Measurements from ENCODE around the gene GOLGA5. TPM values are rescaled to one million over a fixed set of nuclear protein-coding genes. Genes with fewer than 3 reads are reported as not detected.

GOLGA5 gene
- total RNA-seq, 1 experiment from 2014 or later: 25.4 TPM

DNA sequence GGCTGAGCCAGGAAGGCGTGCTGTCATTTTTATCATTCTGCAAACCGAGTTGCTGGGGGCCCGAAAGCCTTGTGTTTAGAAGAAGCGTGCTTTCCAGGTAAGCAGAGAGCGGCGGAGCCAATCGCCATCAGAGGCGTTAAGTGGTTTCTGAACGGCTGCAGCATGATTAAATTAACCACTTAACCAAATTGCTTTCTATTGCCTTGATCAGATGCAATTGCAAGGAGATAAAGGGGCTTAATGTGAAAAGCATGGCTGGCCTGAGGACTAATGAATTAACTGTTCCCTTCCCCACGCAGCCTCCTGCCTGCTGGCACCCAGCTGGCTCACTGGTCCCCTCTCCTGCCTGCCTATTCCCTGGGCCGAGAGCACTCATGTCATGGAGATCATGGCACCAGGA, 92.2 kb downstream of the GOLGA5 start:
- no CpG with 5 or more reads among the region's 11 CpGs for WGBS (ENCODE audit: extremely low coverage, insufficient read length, low lambda C conversion rate)
- Histone ChIP-seq H2BK12ac (ENCODE audit: insufficient read length, low read depth, low read length) (no peak overlapping the region), H3K79me1 (ENCODE audit: insufficient read depth, low read depth, low read length, poor library complexity, severe bottlenecking) (no peaks in the 10 kb centered on the region), H2BK15ac (ENCODE audit: low read depth, low read length) (no peak overlapping the region), H2BK20ac (ENCODE audit: low read depth, low read length, poor library complexity, severe bottlenecking) (no peak overlapping the region), H4K8ac (replicated peaks; ENCODE audit: insufficient read length, low read depth, low read length) (no peak overlapping the region), H2BK5ac (ENCODE audit: insufficient read length, low read length) (no peak overlapping the region), H3K56ac (ENCODE audit: insufficient read length, low read depth, low read length) (no peak overlapping the region), H3K79me2 (ENCODE audit: insufficient read depth, low read length) (no peaks in the 10 kb centered on the region), H2AK5ac (ENCODE audit: insufficient read length, low read length) (no peak overlapping the region), H3K4ac (ENCODE audit: low read depth, low read length) (no peak overlapping the region), H2BK120ac (ENCODE audit: low read depth, low read length, poor library complexity, severe bottlenecking) (no peak overlapping the region), H3K27ac (ENCODE audit: insufficient read length, low read depth, low read length) (no peak overlapping the region), H3K23ac (ENCODE audit: insufficient read length, low read depth, low read length) (no peak overlapping the region), H3K9me3 (ENCODE audit: control insufficient read depth, low read depth, low read length) (no peaks in the 10 kb centered on the region), H3K23me2 (ENCODE audit: insufficient read length, low read depth, low read length, poor library complexity, severe bottlenecking) (no peaks in the 10 kb centered on the region), H3K4me2 (ENCODE audit: insufficient read depth, insufficient read length, low read length) (no peak overlapping the region), H2AFZ (ENCODE audit: low read length) (no peak overlapping the region), H4K20me1 (ENCODE audit: control insufficient read depth, insufficient read depth, insufficient read length) (no peaks in the 10 kb centered on the region), H3K14ac (ENCODE audit: insufficient read depth, low read length) (no peak overlapping the region; the same call in 1 of the 2 replicates), H3K4me1 (ENCODE audit: insufficient read depth, low read length) (no peaks in the 10 kb centered on the region), H3K27me3 (ENCODE audit: insufficient read depth, low read length) (no peaks in the 10 kb centered on the region), H3T11ph (ENCODE audit: low read length) (no peak overlapping the region), H3K18ac (ENCODE audit: insufficient read length, low read depth, low read length) (no peak overlapping the region), H4K91ac (ENCODE audit: insufficient read length, low read depth, low read length) (no peak overlapping the region), H3K9ac (ENCODE audit: extremely low read depth, insufficient read length, low read length) (no peak overlapping the region), H4K5ac (ENCODE audit: insufficient read length, low read depth, low read length) (no peak overlapping the region)
- no peaks in the 10 kb centered on the region; a peak in 1 of 7 replicates for H3K36me3 Mint-ChIP-seq (ENCODE audit: insufficient read depth in 1 of 3, low read depth in 3 of 3)
- no peak overlapping the region for H3K4me3 Mint-ChIP-seq
- peaks cover 0 to 3% of the 10 kb centered on the region in 2 experiments for H3K9me3 Mint-ChIP-seq
- TF ChIP-seq, protein P1, sequence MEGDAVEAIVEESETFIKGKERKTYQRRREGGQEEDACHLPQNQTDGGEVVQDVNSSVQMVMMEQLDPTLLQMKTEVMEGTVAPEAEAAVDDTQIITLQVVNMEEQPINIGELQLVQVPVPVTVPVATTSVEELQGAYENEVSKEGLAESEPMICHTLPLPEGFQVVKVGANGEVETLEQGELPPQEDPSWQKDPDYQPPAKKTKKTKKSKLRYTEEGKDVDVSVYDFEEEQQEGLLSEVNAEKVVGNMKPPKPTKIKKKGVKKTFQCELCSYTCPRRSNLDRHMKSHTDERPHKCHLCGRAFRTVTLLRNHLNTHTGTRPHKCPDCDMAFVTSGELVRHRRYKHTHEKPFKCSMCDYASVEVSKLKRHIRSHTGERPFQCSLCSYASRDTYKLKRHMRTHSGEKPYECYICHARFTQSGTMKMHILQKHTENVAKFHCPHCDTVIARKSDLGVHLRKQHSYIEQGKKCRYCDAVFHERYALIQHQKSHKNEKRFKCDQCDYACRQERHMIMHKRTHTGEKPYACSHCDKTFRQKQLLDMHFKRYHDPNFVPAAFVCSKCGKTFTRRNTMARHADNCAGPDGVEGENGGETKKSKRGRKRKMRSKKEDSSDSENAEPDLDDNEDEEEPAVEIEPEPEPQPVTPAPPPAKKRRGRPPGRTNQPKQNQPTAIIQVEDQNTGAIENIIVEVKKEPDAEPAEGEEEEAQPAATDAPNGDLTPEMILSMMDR (conservative IDR thresholded peaks at IDR 0.05): no peak
- H3K27ac Mint-ChIP-seq: no peak overlapping the region
- no peaks in the 10 kb centered on the region for H3K4me1 Mint-ChIP-seq
- H3K27me3 Mint-ChIP-seq (ENCODE audit: low read depth): peaks cover 31% of the 10 kb centered on the region
- DNase-seq: no peak

All from H9 (cell line).